COLO668 (cell line): ENCODE results near the gene TMC5.
A peak's percentile ranks its signal among the peaks of the same experiment; 100 is the strongest.

Source experiments
- DNase-seq: peaks from one replicate; lab custom pipeline; 2025; ENCODE audit not compliant: unreplicated experiment; lab: John Stamatoyannopoulos, UW

The TMC5 gene

DNA sequence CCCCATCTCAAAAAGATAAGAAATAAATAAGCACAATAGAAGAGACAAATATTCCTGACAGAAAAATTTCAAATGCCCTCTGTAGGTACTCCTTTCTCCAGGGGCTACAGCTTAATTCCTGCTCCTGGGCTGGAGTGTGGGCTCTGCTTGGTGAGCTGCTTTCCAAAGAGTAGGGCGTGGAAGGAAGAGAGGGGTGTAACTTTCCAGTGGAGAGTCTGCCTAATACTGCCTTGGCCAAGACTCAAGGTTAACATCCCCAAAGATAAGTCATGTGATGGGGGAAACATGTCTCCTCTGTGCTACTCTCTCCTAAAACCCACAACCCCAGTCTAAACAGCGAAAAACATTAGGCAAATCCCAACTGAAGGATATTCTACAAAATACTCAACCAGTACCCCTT, 42.7 kb downstream of the TMC5 start:
- no peak for DNase-seq

- peak; percentile 68 for DNase-seq
Observed at GRCh38 chr16:19463468-19464315, 46.0 kb downstream of the TMC5 start.

DNA sequence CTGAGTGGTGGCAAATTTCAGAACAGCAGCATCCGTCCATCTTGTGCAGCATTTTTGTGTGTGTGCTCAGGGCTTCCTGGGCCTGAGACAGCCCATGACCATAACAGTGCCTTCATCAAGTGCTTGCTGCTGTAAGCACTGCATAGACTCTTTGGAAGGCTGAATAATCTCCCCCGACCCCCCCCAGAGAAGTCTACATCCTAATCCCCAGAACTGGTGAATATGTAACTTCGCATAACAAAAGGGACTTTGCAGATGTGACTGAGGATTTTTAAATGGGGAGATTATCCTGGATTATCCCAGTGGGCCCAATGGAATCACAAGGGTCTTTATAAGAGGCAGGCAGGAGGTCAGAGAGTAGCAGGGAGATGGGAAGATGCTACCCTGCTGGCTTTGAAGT, 50.6 kb downstream of the TMC5 start:
- DNase-seq: no peak

DNA sequence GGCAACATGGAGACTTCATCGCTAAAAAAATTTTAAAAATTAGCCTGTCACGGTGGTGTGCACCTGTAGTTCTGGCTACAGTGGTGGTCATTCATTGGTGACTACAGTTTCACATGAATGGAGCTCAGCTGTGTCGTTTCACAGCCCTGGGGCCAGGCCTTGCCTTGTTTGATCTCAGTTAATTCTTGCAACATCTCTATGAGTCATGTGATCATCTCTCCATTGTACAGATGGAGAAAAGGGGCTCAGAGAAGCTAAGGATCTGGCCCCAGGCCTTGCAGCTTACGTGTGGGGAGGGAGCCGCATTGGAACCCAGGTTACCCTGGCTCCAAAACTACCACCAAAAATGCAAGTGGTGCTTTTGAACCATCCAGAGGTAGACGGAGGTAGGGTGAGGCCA, 54.8 kb downstream of the TMC5 start:
- DNase-seq: no peak

DNA sequence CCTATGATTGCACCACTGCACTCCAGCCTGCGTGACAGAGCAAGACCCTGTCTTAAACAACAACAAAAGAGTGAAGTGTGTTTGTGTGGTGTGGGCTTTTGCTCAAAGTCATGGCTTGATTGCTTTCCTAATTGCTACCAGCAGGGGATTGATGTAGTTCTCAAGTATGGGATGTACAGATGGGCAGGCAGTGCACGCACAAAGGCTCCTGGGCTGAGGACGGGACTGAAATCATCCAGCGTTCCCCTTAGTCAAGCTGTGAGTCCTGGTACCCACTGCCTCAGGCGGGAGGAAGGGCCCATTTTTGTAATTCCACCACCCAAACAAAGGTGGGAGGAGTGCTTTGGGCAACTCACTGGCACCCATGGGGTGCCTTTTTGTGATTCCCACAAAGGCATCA, 56.9 kb downstream of the TMC5 start:
- no peak for DNase-seq

GRCh38 chr16:19478505-19478904, 60.8 kb downstream of the TMC5 start:
- no peak for DNase-seq

- DNase-seq: no peak
Observed at GRCh38 chr16:19479302-19479721, 61.6 kb downstream of the TMC5 start.

- DNase-seq: no peak
Observed at GRCh38 chr16:19481296-19481695, 63.6 kb downstream of the TMC5 start.

DNA sequence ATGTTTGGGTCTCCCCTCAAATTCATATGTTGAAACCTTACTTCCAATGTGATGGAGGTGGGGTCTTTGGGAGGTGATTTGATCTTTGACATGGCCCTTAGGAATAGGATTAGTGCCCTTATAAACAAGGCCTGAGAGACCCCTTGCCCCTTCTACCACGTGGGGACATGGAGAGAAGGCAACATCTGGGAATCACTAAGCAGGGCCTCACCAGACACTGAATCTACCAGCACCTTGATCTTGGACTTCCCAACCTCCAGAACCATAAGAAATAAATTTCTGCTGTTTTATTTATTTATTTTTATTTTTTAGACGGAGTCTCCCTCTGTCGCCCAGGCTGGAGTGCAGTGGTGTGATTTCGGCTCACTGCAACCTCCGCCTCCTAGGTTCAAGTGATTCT, 64.1 kb downstream of the TMC5 start:
- DNase-seq: no peak

DNA sequence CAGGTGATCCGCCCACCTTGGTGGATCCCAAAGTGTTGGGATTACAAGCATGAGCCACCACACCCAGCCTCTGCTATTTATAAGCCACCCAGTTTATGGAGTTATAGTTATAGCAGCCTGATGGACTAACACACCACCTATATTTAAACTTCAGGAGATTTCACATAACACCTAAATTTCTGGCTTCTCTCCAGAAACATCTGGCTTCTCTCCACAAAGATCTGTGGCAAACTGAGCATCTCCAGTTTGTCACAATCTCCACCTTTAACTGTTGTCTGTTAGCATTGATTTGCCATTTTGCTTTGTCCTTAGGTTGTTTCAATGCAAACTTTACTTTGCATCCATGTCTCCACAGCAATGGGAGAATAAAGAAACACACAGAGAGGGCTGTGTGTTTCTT, 64.6 kb downstream of the TMC5 start:
- DNase-seq: no peak

GRCh38 chr16:19484096-19484495, 66.4 kb downstream of the TMC5 start:
- DNase-seq: no peak

DNA sequence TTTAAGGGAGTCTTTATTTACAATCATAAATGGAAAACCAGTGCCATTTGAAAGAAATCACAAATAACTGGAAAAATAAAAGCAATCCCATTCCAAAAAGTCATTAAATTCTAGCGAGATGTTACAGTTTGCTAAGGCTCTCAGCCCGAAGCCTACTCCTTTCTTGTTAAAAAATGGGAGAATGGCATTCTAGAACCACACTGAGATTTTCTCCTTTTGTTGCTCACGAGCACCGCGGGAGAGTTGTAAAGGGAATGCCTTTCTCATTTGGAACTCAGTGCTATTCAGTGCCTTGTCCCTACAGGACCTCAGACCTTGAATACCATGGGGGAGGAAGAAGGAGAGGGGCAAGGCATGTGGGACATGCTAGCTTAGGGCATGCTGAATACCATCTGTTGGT, 67.9 kb downstream of the TMC5 start:
- DNase-seq: no peak

- no peak for DNase-seq
Observed at GRCh38 chr16:19486051-19486450, 68.4 kb downstream of the TMC5 start.

DNA sequence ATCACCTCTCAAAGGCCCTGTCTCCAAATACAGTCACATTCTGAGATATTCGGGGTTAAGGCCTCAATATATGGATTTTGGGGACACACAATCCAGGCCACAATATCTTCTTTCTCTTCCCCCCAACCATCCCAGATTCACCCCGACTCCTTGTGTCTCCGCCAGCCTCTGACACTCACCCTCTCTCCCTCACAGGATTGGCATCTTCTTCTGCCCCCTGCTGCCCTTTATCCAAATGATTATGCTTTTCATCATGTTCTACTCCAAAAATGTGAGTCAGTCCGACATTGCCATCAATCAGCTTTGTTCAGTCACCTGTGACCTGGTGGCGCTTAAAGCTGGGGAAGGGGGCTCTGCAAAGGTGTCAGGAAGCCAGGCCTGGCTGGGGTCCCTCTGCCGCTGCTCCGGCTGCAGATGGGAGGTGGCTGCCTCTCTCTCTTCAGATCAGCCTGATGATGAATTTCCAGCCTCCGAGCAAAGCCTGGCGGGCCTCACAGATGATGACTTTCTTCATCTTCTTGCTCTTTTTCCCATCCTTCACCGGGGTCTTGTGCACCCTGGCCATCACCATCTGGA, 69.2 kb downstream of the TMC5 start:
- no peak for DNase-seq

- no peak for DNase-seq
Observed at GRCh38 chr16:19488213-19488640, 70.5 kb downstream of the TMC5 start.

DNA sequence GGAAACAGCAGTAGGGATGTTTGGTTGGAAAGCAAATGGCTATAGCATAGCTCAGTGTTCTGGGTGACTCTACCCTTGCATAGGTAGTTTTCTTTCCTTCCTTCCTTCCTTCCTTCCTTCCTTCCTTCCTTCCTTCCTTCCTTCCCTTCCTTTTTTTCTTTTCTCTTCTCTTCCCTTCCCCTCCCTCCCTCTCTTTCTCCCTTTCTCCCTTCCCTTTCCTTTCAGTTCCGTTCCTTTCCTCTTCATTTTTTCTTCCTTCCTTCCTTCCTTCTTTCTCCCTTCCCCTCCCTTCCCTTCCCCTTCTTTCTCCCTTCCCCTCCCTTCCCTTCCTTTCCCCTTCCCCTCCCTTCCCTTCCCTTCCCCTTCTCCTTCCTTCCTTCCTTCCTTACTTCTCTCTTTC, 72.9 kb downstream of the TMC5 start:
- no peak for DNase-seq

DNA sequence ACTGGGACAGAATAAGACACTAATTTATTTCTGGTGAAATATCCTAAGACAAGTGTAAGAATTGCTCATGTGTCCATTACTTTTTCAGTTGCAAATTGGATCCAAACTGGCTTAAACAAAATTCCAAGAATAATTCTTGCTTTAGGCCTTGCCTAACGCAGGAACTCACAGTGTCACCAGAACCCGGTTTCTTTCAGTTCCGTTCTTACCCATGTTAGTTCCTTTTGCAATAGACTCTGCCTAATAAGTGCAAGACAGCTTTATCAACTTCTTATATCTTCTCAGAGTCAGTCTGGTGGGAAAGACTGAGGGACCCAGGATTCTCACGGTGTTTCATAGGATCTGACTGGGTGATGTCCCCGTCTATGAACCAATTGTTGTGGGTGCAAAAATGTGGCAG, 79.5 kb downstream of the TMC5 start:
- no peak for DNase-seq

GRCh38 chr16:19499006-19499405, 81.3 kb downstream of the TMC5 start:
- no peak for DNase-seq

GRCh38 chr16:19499481-19499880, 81.8 kb downstream of the TMC5 start:
- no peak for DNase-seq

- DNase-seq: peak; percentile 84
Observed at GRCh38 chr16:19502395-19503131, 84.9 kb downstream of the TMC5 start.

DNA sequence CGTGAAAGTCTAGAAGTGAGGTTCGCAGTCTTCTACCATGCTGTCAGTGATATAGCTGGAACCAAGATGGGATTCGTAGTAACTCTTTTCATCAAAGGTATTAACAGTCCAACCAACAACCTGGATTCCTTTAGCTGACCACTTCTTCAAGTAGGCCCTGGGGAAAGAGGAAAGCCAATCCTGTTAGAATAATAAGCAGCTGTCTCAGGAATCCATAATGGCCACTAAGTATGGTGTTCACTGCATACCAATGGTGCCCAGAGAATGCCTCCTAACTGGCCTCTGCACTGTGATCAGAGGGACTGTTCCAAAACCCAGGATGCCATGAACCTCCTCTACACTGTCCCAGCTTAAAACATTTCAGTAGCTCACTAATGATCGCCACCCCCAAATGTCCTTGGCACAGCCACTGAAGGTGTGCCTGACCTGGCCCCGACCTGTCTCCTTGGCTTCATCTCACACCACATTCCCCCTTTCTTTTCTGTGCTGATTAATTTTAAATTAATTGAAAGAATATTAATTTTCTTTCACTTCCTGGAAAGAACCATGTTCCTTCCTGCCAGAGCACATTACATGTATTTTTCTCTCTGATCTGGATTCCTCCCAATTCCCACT, 85.9 kb downstream of the TMC5 start:
- no peak for DNase-seq
